H9 (cell line): ENCODE results near the gene P4HB. TPM values are rescaled to one million over a fixed set of nuclear protein-coding genes. Genes with fewer than 3 reads are reported as not detected.

ENCODE experiments used
- DNase-seq: peaks from one replicate; pipeline ENCODE4 v3.0.0-alpha.2; 2017
- H2AFZ ChIP-seq: one replicate; pipeline ENCODE4 v1.6.1; 2013; ENCODE audit warnings: mild to moderate bottlenecking, low read length, control low read depth, moderate library complexity
- H2AK5ac ChIP-seq: 2 replicates; pipeline ENCODE4 v1.6.1; 2013; ENCODE audit warnings: low read length, control low read depth, mixed read lengths; ENCODE audit not compliant: insufficient read length
- H2BK120ac ChIP-seq: one replicate; pipeline ENCODE4 v1.6.1; 2013; ENCODE audit warnings: low read depth, mild to moderate bottlenecking, low read length, control low read depth, inconsistent platforms; ENCODE audit not compliant: poor library complexity, severe bottlenecking
- H2BK12ac ChIP-seq: 2 replicates; pipeline ENCODE4 v1.6.1; 2013; ENCODE audit warnings: low read length, control low read depth, mixed read lengths, low read depth; ENCODE audit not compliant: insufficient read length
- H2BK15ac ChIP-seq: 2 replicates; pipeline ENCODE4 v1.6.1; 2013; ENCODE audit warnings: low read depth, low read length, control low read depth
- H2BK20ac ChIP-seq: one replicate; pipeline ENCODE4 v1.6.1; 2013; ENCODE audit warnings: low read depth, mild to moderate bottlenecking, low read length, control low read depth, inconsistent platforms; ENCODE audit not compliant: poor library complexity, severe bottlenecking
- H2BK5ac ChIP-seq: 2 replicates; pipeline ENCODE4 v1.6.1; 2013; ENCODE audit warnings: low read length, control low read depth, mixed read lengths; ENCODE audit not compliant: insufficient read length
- H3K14ac ChIP-seq: 2 replicates; pipeline ENCODE4 v1.6.1; 2013; ENCODE audit warnings: low read length, control low read depth; ENCODE audit not compliant: insufficient read depth
- H3K18ac ChIP-seq: 2 replicates; pipeline ENCODE4 v1.6.1; 2013; ENCODE audit warnings: low read depth, mild to moderate bottlenecking, mixed read lengths, low read length, control low read depth; ENCODE audit not compliant: insufficient read length
- H3K23ac ChIP-seq: 2 replicates; pipeline ENCODE4 v1.6.1; 2013; ENCODE audit warnings: low read length, control low read depth, mixed read lengths, low read depth; ENCODE audit not compliant: insufficient read length
- H3K23me2 ChIP-seq: 2 replicates; pipeline ENCODE4 v1.6.1; 2013; ENCODE audit warnings: low read depth, mild to moderate bottlenecking, mixed read lengths, low read length, control low read depth; ENCODE audit not compliant: insufficient read length, poor library complexity, severe bottlenecking
- H3K27ac ChIP-seq: 2 replicates; pipeline ENCODE4 v1.5.1; 2013; ENCODE audit warnings: low read length, control low read depth, mixed read lengths, low read depth; ENCODE audit not compliant: insufficient read length
- H3K27me3 ChIP-seq: 2 replicates; pipeline ENCODE4 v1.6.1; 2013; ENCODE audit warnings: low read length, control low read depth, inconsistent platforms; ENCODE audit not compliant: insufficient read depth
- H3K4ac ChIP-seq: 2 replicates; pipeline ENCODE4 v1.6.1; 2013; ENCODE audit warnings: low read depth, mild to moderate bottlenecking, control low read depth, inconsistent platforms, low read length, moderate library complexity
- H3K4me1 ChIP-seq: 2 replicates; pipeline ENCODE4 v1.6.1; 2013; ENCODE audit warnings: low read length, control low read depth, inconsistent platforms; ENCODE audit not compliant: insufficient read depth
- H3K4me2 ChIP-seq: 2 replicates; pipeline ENCODE4 v1.6.1; 2013; ENCODE audit warnings: low read length, control low read depth, mixed read lengths; ENCODE audit not compliant: insufficient read length, insufficient read depth
- H3K56ac ChIP-seq: 2 replicates; pipeline ENCODE4 v1.6.1; 2013; ENCODE audit warnings: low read depth, mild to moderate bottlenecking, mixed read lengths, low read length, control low read depth; ENCODE audit not compliant: insufficient read length
- H3K79me1 ChIP-seq: 2 replicates; pipeline ENCODE4 v1.6.1; 2013; ENCODE audit warnings: low read depth, mild to moderate bottlenecking, moderate library complexity, low read length, control low read depth, inconsistent platforms; ENCODE audit not compliant: insufficient read depth, poor library complexity, severe bottlenecking
- H3K79me2 ChIP-seq: 2 replicates; pipeline ENCODE4 v1.6.1; 2013; ENCODE audit warnings: low read length, control low read depth, inconsistent platforms; ENCODE audit not compliant: insufficient read depth
- H3K9ac ChIP-seq: 2 replicates; pipeline ENCODE4 v1.6.1; 2013; ENCODE audit warnings: low read length, control low read depth, mixed read lengths; ENCODE audit not compliant: insufficient read length; ENCODE audit errors: extremely low read depth
- H3K9me3 ChIP-seq: one replicate; pipeline ENCODE4 v1.6.1; 2013; ENCODE audit warnings: low read depth, low read length, inconsistent platforms; ENCODE audit not compliant: control insufficient read depth
- H3T11ph ChIP-seq: one replicate; pipeline ENCODE4 v1.6.1; 2013; ENCODE audit warnings: mild to moderate bottlenecking, low read length, control low read depth, inconsistent platforms
- H4K20me1 ChIP-seq: one replicate; pipeline ENCODE4 v1.6.1; 2013; ENCODE audit not compliant: control insufficient read depth, insufficient read length, insufficient read depth
- H4K5ac ChIP-seq: 2 replicates; pipeline ENCODE4 v1.6.1; 2013; ENCODE audit warnings: low read depth, mild to moderate bottlenecking, mixed read lengths, low read length, control low read depth; ENCODE audit not compliant: insufficient read length
- H4K8ac ChIP-seq: replicated peaks from 2 replicates; pipeline ENCODE4 v1.6.1; 2013; ENCODE audit warnings: low read length, control low read depth, mixed read lengths, low read depth; ENCODE audit not compliant: insufficient read length
- H4K91ac ChIP-seq: 2 replicates; pipeline ENCODE4 v1.6.1; 2013; ENCODE audit warnings: low read depth, mild to moderate bottlenecking, moderate library complexity, mixed read lengths, low read length, control low read depth; ENCODE audit not compliant: insufficient read length
- H3K27ac Mint-ChIP-seq, 3 experiments: 2 replicates in 2 of 3; 3 replicates in 1 of 3; pipeline ENCODE4 v1.8.0; 2020 to 2021; ENCODE audit warnings: mixed read lengths in 3 of 3, mild to moderate bottlenecking in 1 of 3, moderate library complexity in 1 of 3
- H3K27me3 Mint-ChIP-seq: 2 replicates; pipeline ENCODE4 v1.8.0; 2021; ENCODE audit warnings: low read depth, mild to moderate bottlenecking, moderate library complexity, mixed read lengths
- H3K36me3 Mint-ChIP-seq, 3 experiments: 2 replicates in 2 of 3; 3 replicates in 1 of 3; pipeline ENCODE4 v1.8.0; 2020 to 2021; ENCODE audit warnings: low read depth in 3 of 3, mixed read lengths in 3 of 3; ENCODE audit not compliant: insufficient read depth in 1 of 3
- H3K4me1 Mint-ChIP-seq, 2 experiments: 2 replicates each; pipeline ENCODE4 v1.8.0; 2020; ENCODE audit warnings: mixed read lengths in 2 of 2
- H3K4me3 Mint-ChIP-seq, 2 experiments: 2 replicates in 1 of 2; 3 replicates in 1 of 2; pipeline ENCODE4 v1.8.0; 2020 to 2021; ENCODE audit warnings: mild to moderate bottlenecking in 2 of 2, mixed read lengths in 2 of 2, moderate library complexity in 1 of 2
- H3K9me3 Mint-ChIP-seq, 2 experiments: 2 replicates in 1 of 2; 3 replicates in 1 of 2; pipeline ENCODE4 v1.8.0; 2020; ENCODE audit warnings: mild to moderate bottlenecking in 2 of 2, mixed read lengths in 2 of 2, moderate library complexity in 1 of 2
- CTCF ChIP-seq: fragments of 200-600 bp; sonication (generic); conservative IDR thresholded peaks from 3 replicates; pipeline ENCODE4 v1.8.0; 2021; ENCODE audit warnings: antibody characterized with exemption, mild to moderate bottlenecking
- WGBS: extraction: QIAGEN DNeasy Blood & Tissue Kit; methylation state at CpG from one replicate; pipeline ENCODE4 v1.1.7; 2013; ENCODE audit warnings: missing lambda C conversion rate, low lambda C conversion rate, mixed read lengths; ENCODE audit not compliant: insufficient read length; ENCODE audit errors: extremely low coverage; 5-methylcytosine and 5-hydroxymethylcytosine counted together
- total RNA-seq: library from RNA; stranded (reverse); gene quantifications from 2 replicates; pipeline ENCODE4 v1.2.1, GENCODE V29; 2021

The P4HB gene
- total RNA-seq, 1 experiment from 2014 or later, result 366 TPM

DNA sequence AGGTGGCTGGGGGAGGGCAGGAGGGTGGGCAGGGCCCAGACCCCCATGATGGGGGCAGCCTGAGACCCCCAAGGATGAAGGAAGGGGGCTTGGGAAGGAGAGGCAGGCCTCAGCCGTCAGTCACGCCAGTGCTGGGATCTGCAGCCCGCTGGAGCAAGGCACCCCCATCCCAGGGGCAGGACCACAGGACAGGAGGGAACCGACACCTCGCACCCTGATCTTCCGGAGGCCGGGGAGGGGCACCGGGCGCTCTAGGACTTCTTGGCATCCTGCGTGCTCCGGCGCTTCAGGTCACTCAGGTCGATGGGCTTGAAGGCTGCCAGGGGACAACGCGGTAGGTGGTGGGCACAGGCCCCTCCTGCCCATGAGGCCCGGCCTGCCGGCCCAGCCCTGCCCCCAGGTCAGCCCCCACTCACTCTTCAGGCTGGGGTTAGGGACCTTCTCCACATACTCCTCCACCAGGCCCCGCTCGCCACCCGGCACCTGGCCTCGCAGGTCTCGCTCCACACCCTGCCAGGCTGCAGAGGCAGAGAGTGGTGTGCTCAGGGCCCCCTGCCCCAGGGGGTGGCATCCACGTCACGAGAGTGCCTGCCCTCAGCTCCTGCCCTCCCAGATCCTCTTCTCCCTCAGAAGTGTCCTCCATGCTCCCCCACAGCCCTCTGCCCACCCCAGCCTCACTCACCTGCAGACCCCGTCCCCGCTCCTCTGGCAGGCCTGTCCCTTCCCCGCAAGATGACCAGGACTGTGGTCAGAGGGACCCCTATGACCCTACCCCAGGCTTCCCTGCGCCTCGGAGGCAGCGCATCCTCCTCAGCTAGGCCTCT lies 37.1 kb downstream of the P4HB start:
- TF ChIP-seq CTCF, result no peak
- no peaks in the 10 kb centered on the region for H3K9me3 ChIP-seq
- H2BK15ac ChIP-seq, result no peak overlapping the region
- no peak overlapping the region for H2AK5ac ChIP-seq
- Mint-ChIP-seq H3K27ac (peak overlapping the region in 2 of 3 experiments; percentile 41 to 64; a peak in 1 of 7 replicates), H3K4me1 (peaks cover 5 to 15% of the 10 kb centered on the region in 2 experiments), H3K27me3 (no peaks in the 10 kb centered on the region; the same call in 1 of the 2 replicates), H3K4me3 (no peak overlapping the region), H3K36me3 (peaks cover 0 to 5% (median 4%) of the 10 kb centered on the region in 3 experiments; a peak in 4 of 7 replicates), H3K9me3 (no peaks in the 10 kb centered on the region; a peak in 1 of 5 replicates)
- H2BK120ac ChIP-seq, result no peak overlapping the region
- no peak overlapping the region for H3K27ac ChIP-seq
- H4K5ac ChIP-seq, result no peak overlapping the region
- H2BK20ac ChIP-seq, result no peak overlapping the region
- WGBS, result no CpG with 5 or more reads among the region's 30 CpGs
- no peak overlapping the region for H3K4me2 ChIP-seq
- no peak overlapping the region for H2BK5ac ChIP-seq
- no peak overlapping the region for H3K23ac ChIP-seq
- DNase-seq, result no peak
- H3K18ac ChIP-seq, result no peak overlapping the region
- no peaks in the 10 kb centered on the region for H3K79me2 ChIP-seq
- H2BK12ac ChIP-seq, result no peak overlapping the region
- H3K79me1 ChIP-seq, result peaks cover 3% of the 10 kb centered on the region
- H4K8ac ChIP-seq, result no peak overlapping the region
- H3K4me1 ChIP-seq, result no peaks in the 10 kb centered on the region; the same call in 1 of the 2 replicates
- no peak overlapping the region for H3K14ac ChIP-seq
- H3K23me2 ChIP-seq, result no peaks in the 10 kb centered on the region
- no peak overlapping the region for H2AFZ ChIP-seq
- no peak overlapping the region for H3K9ac ChIP-seq
- no peaks in the 10 kb centered on the region for H4K20me1 ChIP-seq
- H3K27me3 ChIP-seq, result no peaks in the 10 kb centered on the region
- no peak overlapping the region for H3K56ac ChIP-seq
- no peak overlapping the region for H3T11ph ChIP-seq
- no peak overlapping the region for H4K91ac ChIP-seq
- H3K4ac ChIP-seq, result no peak overlapping the region
